ENCODE results near the gene TRABD2B.

DNA sequence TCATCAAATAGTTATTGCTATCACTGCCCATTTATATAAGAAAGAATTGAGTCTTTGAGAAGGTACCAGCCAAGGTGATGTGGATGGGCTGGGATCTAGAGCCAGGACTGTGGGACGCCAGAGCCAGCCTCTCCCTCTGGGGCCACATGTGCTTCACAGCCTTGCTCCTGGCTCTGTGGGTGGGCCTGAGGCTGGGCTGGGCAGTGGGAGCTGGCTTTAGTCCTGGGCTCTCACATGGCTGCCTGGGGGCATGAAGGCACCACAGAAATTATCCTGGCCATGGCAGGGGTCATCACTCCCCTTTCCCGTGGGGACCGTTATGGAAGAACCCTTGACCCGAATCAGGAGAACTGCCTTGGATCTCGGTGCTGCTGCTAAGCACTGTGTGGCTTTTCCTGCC is 203.1 kb downstream of the TRABD2B start:
- TF ChIP-seq, protein P1, sequence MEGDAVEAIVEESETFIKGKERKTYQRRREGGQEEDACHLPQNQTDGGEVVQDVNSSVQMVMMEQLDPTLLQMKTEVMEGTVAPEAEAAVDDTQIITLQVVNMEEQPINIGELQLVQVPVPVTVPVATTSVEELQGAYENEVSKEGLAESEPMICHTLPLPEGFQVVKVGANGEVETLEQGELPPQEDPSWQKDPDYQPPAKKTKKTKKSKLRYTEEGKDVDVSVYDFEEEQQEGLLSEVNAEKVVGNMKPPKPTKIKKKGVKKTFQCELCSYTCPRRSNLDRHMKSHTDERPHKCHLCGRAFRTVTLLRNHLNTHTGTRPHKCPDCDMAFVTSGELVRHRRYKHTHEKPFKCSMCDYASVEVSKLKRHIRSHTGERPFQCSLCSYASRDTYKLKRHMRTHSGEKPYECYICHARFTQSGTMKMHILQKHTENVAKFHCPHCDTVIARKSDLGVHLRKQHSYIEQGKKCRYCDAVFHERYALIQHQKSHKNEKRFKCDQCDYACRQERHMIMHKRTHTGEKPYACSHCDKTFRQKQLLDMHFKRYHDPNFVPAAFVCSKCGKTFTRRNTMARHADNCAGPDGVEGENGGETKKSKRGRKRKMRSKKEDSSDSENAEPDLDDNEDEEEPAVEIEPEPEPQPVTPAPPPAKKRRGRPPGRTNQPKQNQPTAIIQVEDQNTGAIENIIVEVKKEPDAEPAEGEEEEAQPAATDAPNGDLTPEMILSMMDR (IDR thresholded peaks at IDR 0.05; ENCODE audit: borderline replicate concordance, extremely low read depth, low read length, poor library complexity, severe bottlenecking), result no peak
- TF ChIP-seq EZH2 (IDR thresholded peaks at IDR 0.05; ENCODE audit: borderline replicate concordance, low read depth, low read length, severe bottlenecking), result no peak

Data from DND-41 (cell line).